Pons (tissue), 1 donor: ENCODE results near the gene NTMT1.
"Not testable (repeated sequence)": the region's sequence is repeated elsewhere in the genome, so short reads cannot be mapped to it uniquely, and the experiment has no call there.

ENCODE experiments used
- DNase-seq: peaks from one replicate; pipeline ENCODE4 v3.0.0-alpha.2; 2016; ENCODE audit warnings: low spot score

NTMT1 gene

DNA sequence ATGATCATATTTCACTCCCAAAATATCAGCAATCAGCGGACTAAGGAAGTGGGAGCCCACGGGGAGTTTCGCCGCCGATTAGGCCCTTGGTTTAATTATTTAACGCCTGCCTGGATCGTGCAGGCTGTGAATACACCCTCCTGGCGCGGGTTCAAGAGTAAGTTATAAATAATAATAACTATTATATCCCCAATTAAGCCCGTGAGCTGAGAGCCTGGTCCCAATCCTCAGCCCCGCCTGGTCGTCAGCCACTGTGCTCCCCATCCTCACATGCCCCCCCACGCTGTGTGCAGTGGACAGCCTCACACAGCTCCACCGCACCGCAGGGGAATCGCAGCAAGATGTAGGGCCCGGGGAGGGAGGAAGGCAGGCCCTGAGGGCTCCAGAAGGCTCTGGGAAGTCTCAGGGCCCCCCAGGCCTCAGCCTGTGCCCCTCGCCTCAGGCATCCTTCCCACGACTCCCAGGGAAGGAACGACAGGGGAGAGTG lies 28.6 kb downstream of the NTMT1 start:
- no peak for DNase-seq

DNA sequence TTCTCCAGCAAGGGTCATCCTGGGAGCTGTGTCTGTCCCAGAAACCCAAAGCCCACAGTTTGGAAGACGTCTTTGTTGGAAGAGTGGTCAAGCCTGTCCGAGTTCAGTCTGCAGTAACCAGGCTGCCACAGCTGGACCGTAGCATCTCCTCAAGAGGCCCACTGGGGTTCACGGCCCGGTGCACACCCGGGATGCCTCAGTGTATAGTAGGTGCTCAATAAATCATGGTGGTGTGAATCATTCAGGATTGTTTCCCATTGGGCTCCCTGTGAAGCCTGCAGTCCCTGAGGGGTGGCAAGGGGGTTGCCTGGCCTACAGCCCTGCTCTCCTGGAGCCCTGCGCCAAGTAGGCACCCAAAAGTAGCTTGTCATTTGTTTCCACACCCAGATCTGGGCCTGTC lies 29.2 kb downstream of the NTMT1 start:
- DNase-seq: no peak

DNA sequence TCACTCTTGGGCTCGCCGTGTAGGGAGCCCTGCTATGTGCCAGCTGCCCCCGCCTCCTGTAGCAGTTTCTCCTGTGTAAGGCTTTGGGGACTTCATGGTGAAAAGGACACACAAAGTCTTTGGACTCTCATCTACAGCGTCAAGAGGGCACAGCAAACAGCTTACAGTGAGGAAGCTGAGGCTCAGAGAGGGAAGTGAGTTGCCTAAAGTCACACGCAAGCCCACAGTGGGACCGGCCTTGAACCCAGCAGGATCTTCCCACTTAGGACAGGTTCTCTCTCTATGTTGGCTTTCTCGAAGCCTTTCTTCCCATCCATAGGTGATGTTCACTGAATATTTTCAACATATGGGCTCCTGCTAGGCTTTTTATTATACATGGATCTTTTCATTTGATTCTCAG lies 29.7 kb downstream of the NTMT1 start:
- DNase-seq: no peak

DNA sequence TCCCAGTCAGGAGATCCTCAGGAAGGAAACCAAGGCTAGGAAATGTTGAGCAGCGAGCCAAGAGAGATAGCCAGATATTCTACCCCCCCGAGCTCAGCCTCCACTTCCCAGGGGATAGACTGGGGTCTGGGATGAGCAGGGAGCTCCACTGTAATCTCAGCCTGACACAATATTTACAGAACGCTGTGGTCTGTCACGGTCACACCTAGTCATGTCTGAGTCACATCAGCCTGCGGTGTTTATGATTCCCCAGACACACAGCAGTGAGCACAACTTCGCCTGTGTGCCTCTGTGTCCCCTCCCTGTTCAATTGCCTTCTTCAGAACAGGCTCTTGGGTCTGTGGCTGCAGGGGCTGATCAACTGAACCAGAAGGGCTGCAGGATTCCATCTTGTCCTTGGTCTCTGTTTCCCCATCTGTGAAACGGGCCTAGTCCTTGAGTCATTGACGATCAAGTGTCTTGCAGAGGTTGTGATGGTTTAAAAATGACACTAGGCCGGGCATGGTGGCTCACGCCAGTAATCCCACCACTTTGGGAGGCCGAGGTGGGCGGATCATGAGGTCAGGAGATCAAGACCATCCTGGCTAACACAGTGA lies 30.9 kb downstream of the NTMT1 start:
- DNase-seq: no peak

DNA sequence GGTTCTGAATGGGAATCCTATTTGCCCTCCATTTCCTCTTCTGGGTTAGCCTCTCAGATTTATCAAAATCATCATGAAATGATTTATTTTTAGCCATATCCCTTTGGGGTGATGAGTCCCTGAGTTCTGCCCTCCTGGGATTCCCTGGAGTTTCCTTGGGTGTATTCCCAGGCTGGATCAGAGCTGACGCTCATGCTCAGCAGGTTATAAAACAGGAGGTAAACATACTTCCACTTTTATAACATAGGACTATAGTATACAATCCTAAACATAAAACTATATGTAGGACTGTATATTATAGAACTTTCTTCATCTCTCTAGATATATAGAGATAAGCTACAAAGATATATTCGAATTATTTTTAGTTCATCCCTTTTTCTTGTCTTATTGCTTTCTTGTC lies 35.1 kb downstream of the NTMT1 start:
- DNase-seq: no peak

DNA sequence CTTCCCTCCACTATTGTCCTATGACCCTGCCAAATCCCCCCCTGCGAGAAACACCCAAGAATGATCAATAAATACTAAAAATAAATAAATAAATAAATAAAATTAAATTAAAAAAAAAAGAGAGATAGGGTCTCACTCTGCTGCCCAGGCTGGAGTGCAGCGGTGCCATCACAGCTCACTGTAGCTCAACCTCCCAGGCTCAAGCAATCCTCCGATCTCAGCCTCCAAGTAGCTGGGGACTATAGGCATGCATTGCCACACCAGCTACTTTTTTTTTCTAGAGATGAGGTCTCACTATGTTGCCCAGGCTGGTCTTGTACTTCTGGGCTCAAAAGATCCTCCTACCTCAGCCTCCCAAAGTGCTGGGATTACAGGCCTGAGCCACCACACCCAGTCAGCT lies 36.3 kb downstream of the NTMT1 start:
- not testable (repeated sequence) for DNase-seq

DNA sequence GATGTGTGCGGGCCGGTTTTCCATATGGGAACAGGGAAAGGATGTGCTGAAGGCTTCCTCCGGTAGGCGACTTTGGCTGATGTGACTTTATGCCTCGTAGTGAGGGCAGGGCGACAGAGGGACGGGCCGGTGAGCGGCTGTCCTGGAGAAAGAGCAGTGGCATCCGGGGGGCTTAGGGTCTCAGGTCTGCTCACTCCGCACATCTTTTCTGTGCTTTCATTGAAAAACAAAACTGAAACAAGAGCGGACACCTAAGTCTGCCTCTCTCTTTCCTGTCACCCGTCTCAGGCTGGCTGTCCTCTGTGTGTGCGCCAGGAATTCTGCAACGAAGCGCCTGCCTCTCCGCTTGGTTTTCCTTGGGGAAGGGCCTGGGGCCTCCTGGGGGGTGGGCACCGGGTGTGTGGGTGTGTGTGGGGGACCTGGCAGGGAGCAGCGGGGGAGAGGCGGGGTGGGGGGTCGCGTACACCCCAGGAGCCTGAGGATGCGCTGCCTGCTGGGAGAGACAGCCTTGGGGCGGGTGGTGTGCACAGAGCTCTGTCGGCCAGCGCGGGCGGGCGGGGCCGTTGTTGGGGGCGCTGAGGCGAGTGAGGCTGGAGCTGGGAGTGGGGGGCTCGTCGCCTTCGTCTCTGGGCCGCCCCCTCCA lies 38.9 kb downstream of the NTMT1 start:
- DNase-seq: no peak

DNA sequence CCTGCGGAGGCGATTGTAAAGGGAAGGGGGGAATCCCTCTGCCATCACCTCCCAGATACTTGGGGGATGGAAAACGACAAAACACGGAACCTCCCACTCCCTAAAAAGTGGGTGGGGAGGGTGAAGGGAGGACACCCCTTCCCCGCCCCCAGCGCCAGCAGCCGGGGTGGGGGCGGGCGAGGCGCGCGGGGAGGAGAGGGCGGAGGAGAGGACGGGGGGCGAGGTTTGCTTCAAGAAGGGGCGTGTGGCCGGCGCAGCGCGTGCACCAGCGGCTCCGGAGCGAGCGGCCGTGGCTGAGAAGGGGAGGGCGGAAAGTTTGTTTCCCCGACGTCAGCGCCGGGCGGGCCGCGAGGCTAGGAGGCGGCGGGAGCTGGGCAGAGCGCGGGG lies 39.4 kb downstream of the NTMT1 start, which contains the start of gene PRRX2:
Gene PRRX2, plus strand, starts transcription at position 259 of the 387 bp plus-strand sequence. CDS start 221 bp downstream, outside the sequence.
- no peak for DNase-seq

DNA sequence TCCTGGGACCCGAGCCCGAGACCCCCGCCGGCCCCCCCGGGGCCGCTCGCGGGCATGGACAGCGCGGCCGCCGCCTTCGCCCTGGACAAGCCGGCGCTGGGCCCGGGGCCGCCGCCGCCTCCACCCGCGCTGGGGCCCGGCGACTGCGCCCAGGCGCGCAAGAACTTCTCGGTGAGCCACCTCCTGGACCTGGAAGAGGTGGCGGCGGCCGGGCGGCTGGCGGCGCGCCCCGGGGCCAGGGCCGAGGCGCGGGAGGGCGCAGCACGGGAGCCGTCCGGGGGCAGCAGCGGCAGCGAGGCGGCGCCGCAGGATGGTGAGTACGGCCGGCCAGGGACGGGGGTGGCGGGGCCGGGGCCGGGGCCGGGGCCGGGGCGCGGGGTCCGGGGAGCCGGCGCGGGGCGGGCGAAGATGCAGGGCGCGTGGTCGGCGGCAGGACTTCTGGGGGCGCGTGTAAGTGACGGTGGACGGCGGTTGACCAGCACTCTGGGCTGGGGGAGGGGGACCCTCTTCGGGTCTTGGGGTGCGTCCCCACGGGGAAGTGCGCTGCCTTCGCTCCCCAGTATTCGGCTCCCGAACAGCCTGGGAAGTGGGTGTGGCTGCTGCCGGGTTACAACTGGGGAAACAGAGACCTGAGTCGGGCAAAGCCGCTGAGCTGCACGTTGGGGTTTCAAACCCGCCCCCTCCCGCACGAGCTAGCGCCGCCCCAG lies 40.0 kb downstream of the NTMT1 start:
- no peak for DNase-seq

DNA sequence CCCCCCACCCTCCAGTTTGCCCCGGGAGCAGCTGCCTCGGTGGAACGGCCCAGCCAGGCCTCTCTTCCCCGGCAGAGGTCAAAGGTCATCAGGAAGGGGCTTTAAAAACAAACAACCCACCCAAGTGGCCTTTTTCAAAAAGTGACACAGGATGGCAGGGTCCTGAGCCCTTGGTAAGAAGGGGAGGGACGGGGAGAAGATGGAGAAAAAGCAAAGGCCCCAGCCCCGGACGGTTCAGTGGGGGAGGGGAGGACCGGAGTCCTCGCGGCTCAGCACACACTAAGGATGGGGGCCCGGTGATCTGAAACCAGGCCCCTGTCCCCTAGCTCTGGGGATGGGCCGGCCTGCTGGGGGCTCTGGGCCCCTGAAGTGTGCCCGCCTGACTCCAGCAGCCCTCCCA lies 40.6 kb downstream of the NTMT1 start:
- no peak for DNase-seq

DNA sequence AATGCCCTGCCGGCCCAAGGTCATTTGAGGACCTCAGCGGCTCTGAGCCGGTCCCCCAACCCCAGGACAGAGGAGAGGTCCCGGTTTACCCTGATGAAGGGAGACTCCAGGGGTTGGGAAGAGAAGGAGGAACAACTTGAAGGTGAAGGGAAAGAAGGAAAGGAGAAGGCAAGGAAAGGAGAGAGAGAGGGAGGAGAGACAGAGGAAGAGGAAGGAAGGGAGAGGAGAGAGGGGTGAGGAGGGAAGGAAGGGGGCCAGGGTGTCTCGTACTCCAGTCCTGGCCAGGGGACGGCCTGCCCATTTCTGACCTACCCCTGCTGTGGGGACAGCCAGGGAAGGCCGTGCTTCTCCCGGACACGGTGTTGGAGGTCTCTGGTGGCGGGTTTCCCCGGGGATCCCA lies 41.4 kb downstream of the NTMT1 start:
- no peak for DNase-seq

DNA sequence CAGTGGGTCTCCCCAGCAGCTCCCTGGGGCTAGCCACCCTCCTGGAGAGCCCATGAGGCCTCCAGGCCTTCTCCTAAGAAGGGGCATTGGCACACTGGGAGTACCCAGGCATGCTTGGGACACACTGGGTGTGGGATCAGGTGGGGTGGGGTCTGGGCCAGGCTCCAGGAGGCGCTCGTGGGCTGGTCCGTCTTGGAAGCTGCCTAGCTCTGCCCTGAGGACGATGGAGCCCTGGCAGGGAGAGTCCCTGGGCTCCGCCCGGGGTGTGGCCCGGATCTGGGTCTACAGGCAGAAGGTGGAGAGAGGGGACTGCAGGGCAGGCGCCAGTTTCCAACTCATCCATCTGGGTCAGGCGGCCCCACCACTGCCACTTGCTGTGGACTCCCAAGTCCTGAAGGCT lies 41.9 kb downstream of the NTMT1 start:
- no peak for DNase-seq

DNA sequence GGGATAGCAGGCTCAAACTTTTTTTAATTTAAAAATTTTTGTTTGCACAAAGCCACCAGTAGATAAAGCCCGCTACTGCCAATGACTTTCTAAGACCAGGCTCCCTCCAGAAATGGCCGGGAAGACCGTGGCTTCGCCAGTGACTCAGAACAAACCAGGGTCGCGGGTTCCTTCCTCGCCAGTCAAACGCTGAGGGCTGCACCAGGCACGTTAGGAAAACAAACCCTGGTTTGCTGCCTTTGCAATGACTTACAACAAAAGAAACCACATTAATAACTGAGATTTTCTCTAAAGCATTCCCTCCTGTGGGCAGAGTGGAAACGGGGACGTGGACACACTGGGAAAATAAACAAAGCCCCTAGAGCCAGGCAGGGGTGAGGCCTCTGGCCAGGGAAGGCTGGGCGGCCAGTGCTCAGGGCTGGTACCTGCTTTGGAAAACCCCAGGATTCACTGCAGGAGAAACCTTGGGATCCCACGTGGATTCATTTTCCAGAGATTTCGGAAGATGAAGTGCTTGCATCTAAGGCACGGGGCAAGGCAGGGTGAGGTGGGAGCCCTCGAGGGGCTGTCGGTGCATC lies 43.3 kb downstream of the NTMT1 start:
- no peak for DNase-seq

DNA sequence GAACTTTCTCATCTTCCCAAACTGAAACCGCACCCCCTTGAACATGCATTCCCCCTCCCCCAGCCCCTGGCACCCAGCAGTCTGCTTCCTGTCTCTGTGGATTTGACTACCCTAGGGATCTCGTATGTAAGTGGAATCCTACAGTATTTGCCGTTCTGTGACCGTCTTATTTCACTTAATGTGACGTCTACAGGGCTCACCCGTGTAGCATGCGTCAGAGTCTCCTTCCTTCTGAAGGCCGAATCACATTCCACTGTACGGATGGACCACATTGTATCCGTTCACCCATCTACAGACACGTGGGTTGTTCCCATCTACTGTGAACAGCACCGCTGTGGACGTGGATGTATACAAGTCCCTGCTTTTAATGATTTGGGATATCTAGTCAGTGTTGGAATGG lies 44.0 kb downstream of the NTMT1 start:
- DNase-seq: no peak

DNA sequence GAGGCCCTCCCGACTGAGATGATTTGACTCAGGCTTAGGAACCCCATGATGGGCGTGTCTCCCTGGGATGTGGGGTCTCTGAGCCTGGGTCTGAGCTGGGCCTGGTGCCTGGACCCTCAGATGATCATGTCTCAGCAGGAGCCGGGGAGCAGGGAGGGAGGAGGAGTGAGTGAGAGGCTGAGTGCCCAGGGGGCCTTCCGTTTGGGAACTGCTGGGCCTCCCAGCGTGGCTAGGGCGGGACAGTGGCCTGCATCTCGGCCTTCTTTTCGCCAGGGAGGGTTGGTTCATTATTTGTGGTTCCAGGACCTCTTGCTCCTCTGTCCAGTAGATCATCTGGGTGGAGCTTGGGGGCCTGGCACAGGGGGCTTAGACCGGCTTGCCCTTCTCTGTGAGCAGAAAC lies 45.1 kb downstream of the NTMT1 start:
- no peak for DNase-seq

DNA sequence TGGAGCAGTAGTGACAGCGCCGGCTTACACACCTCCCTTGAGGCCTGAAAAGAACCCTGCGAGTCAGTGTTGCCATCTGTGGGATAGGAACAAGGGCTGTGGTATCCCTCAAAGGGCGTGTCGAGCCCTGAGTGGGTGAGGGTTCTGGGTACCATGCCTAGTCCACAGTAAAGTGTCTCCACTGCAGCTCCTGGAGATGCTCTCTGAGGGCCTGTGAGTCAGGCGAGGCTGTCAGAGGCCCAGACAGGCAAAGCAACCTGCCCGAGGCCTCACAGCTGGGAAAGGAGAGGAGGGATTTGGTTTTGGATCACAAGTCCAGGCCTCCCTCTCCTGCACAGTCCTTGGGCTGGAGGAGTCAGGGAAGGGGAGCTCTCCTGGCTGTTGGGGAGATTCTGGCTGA lies 45.6 kb downstream of the NTMT1 start:
- DNase-seq: no peak

DNA sequence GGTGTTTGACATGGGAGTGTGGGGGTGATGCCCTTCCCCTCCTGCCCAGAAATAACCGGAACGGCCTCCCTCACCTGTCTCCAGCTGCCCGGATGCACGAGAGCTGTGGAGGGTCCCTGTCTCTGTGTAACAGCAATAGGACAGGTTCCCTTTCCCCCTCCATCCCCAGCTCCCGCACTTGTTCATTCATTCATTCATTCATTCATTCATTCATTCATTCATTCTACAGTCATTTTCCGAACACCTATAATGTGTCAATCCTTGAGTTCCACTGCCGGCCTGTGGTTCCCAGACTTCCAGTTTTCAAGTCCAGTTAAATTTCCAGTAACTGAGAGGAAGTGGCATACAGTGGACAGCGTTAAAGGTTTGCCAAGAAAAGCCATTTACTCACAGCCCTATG lies 46.7 kb downstream of the NTMT1 start:
- no peak for DNase-seq

DNA sequence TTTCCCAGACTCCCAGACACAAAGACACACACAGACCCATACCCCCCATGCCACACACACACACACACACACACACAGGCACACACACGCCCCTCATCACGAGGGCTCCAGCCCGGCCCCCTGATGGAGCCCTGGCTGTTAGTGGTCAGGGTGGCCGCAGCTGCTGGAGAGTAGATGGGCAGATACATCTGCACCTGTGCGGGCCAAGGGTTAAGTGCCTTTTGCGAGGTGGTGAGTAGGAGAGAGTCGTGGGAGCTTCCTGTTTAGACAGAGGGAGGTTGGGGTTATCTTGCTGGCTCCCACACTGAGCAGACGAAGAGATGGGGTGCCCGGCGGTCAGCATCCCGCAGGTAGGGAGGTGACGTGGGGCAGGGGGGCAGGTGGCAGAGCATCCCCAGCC lies 47.6 kb downstream of the NTMT1 start:
- DNase-seq: no peak

DNA sequence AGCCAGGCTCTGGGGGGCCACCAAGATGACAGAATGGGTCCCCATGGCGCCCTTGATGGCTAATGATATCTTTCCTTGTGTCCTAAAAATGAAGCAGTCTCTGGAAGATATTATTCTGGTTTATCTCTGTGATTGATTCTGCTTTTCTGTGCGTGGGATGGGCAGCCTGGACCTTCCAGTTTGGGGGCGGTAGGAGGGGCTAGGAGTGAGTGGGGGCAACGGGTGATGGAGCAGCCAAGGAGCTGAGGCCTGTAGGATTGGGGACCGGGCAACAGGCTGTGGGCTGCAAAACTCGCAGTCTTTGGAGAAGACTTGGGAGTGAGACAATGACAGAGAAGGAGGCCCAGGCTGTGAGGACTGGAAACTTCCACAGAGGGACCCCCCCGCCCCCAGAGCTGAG lies 48.3 kb downstream of the NTMT1 start:
- no peak for DNase-seq

DNA sequence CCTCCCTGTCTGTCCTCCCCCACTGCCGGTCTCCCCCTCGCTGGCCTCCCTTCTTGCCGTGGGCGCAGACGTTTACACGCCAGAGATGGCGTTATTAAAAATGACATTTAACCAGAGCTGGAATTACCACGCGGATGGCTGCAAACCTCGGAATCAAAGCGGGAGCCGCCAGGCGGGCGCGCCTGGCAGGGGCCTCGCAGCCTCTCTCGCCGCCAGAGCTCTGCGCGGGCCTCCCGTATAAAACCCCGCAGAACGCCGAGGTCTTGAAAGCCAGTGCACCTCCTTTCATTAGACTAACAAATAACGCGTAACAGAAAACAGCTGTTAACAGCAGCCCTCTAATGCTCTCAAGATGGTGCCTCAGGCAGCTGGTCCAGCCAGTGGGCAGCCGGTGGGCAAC lies 49.7 kb downstream of the NTMT1 start:
- DNase-seq: no peak

DNA sequence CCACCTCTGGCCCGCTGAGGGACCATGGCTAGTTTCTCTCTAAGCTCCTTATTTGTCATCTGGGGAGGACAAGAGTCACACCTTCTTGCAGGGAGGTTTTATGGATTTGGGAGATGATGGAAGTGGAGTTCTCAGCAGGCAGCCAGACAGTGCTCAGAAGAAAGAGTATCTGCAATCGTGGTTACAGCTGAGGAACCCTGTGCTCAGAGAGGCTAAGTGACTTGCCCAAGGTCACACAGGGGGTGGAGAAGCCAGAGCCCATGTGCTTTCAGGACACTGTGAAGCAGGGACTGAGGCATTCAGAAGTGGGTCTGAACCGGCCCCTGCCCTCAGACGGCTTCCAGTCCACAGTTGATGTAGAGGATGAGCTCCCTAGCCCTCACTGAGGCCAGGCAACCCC lies 50.3 kb downstream of the NTMT1 start:
- DNase-seq: no peak

DNA sequence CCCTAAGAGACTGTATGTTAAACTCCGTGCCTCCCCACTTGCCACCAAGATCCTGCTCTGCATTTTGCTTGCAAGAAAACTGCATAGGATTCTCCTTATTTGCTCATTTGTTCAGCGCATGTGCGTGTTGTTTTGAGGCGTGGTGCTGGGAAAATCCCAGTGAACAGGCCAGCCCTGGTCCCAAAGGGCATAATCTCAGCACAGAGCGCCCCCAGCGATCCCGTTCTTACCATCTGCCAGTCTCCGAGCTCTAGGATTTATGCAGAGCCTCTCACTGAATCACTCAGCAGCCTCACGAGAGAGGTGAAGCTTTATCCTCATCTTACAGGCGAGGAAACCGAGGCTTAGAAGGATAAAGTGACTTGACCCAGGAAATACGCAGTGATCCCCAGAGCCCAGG lies 51.0 kb downstream of the NTMT1 start:
- no peak for DNase-seq

DNA sequence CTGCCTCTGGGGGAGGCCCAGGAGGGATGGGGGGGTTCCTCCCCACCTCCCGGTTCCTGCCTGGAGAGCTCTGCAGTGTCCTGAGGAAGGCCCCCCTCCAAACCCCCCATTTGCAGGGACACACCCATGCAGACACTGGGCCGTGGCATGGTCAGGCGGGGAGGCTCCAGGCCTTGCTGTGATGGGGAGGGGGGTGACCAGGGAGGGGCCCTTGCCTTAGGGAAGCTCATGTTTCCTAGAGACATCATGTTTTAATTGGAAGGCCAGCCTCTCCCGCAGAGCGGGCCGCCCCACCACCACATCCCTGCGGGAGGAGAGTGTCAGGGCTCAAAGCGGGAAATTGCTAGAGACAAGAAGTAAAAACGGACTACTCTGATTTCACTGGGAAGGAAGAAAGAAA lies 51.5 kb downstream of the NTMT1 start:
- DNase-seq: no peak
